Epithelial cell of proximal tubule (primary cell): ENCODE results near the gene TNFRSF1B. TPM values are rescaled to one million over a fixed set of nuclear protein-coding genes. Genes with fewer than 3 reads are reported as not detected.

Experiments
- DNase-seq: peaks from one replicate; pipeline ENCODE4 v3.0.0-alpha.2; 2011; ENCODE audit warnings: low read depth
- H3K4me3 ChIP-seq: 2 replicates; pipeline ENCODE4 v1.5.1; 2011; ENCODE audit warnings: low read depth, mild to moderate bottlenecking, low read length
- total RNA-seq: library from RNA; depleted of rRNA; stranded (reverse); fragments of >200 nt; gene quantifications from 2 replicates; pipeline ENCODE4 v1.2.3, GENCODE V29; 2015
- TF ChIP-seq, protein P1 (sequence below): conservative IDR thresholded peaks from 2 replicates; pipeline ENCODE4 v1.5.1; 2012; ENCODE audit warnings: low read depth, mild to moderate bottlenecking, low read length

TNFRSF1B gene
- total RNA-seq, 1 donor from 2014 or later, result 0.06 TPM

DNA sequence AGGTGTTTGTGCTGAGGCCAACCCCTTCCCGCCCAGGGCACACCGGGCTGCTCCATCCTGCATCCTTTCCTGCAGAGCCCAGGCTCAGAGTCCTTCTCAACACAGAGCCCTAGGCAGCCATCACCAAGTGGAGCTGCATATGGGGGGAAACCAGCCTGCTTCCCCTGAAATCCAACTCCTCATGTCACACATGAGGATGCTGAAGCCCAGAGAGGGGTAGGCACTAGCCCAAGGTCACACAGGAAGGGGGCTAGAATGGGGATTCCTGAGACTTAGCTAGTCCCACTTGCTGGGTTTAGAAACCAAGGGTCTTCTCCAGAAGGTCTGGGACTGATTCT is 5.5 kb upstream of the TNFRSF1B start:
- TF ChIP-seq, protein P1, sequence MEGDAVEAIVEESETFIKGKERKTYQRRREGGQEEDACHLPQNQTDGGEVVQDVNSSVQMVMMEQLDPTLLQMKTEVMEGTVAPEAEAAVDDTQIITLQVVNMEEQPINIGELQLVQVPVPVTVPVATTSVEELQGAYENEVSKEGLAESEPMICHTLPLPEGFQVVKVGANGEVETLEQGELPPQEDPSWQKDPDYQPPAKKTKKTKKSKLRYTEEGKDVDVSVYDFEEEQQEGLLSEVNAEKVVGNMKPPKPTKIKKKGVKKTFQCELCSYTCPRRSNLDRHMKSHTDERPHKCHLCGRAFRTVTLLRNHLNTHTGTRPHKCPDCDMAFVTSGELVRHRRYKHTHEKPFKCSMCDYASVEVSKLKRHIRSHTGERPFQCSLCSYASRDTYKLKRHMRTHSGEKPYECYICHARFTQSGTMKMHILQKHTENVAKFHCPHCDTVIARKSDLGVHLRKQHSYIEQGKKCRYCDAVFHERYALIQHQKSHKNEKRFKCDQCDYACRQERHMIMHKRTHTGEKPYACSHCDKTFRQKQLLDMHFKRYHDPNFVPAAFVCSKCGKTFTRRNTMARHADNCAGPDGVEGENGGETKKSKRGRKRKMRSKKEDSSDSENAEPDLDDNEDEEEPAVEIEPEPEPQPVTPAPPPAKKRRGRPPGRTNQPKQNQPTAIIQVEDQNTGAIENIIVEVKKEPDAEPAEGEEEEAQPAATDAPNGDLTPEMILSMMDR, result no peak
- no peak overlapping the region for H3K4me3 ChIP-seq
- DNase-seq, result no peak

GRCh38 chr1:12161662-12162458 is 4.9 kb upstream of the TNFRSF1B start:
- TF ChIP-seq, protein P1, result no peak
- DNase-seq, result no peak
- H3K4me3 ChIP-seq, result no peak overlapping the region

DNA sequence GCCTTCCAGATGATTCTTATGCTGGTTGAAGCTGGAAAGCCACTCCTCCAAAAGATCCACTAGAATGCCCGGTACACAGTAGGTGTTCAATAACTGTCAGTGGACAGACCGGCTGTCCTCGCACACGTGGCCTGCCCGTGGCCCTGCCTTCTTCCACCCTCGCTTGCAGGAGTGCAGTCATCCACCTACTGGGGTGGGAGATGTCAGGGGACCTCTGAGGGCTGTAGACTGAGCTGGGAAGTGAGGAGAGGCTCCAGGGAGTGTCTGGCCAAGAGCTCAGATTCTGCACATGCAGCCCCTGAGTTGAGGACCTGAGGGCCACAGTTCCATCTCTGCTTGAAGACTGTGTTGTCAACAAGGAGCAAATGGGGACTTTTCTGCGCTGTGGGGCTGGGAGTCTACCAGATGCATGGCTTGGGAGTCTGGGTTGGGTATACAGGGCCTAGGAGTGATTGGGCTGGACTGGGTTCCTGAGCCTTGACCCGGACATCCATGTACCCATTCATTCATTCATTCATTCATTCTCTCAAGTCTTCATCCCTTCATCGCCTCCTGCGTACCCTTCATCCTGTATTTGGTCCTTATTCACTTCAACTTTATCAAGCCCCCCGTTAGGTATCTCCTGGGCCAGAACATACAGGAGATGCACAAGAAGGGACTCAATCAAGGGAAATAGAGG is 4.2 kb upstream of the TNFRSF1B start:
- TF ChIP-seq, protein P1, result no peak
- no peak for DNase-seq
- H3K4me3 ChIP-seq, result no peak overlapping the region

- H3K4me3 ChIP-seq, result no peak overlapping the region
- TF ChIP-seq, protein P1, result no peak
- DNase-seq, result no peak
These were observed 3.6 kb upstream of the TNFRSF1B start for GRCh38 chr1:12163210-12163609.

GRCh38 chr1:12164210-12164609 is 2.6 kb upstream of the TNFRSF1B start:
- no peak overlapping the region for H3K4me3 ChIP-seq
- TF ChIP-seq, protein P1, result no peak
- no peak for DNase-seq

DNA sequence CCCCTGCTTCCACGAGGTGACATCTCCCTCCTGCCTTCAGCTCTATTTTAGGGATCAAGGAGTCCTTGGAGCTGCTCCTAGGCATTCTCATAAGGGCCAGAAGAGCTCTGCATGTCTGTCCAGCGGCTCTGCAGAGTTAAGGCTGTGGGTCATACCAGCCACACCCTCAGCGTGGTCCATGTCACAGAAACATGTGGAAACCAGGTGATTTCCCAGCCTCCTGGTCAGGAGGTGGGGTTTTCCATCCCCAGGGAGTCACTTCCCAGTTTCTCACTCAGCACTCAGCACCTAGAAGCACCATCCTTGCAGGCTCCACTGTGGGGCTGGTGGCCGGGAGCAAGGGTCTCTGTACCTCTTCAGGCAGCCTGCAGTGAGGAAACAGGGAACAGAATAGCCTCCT is 1.4 kb upstream of the TNFRSF1B start:
- no peak for DNase-seq
- TF ChIP-seq, protein P1, result no peak
- H3K4me3 ChIP-seq, result no peak overlapping the region
